HEK293 (cell line): ENCODE measurements around the gene SHC4.

Source experiments
- CTCF ChIA-PET: fragments of 350-600 bp; formaldehyde crosslinking; extraction: SDS; loops from one replicate; lab custom pipeline; 2021; ENCODE audit warnings: antibody characterized with exemption; lab: Yijun Ruan, JAX
- POLR2A ChIA-PET: fragments of 300-600 bp; formaldehyde crosslinking; extraction: SDS; loops from one replicate; lab custom pipeline; 2020; ENCODE audit warnings: antibody characterized with exemption, inconsistent platforms; lab: Yijun Ruan, JAX
- H3K27ac ChIP-seq: fragments of 200-500 bp; sonication (Bioruptor generic); 2 replicates; pipeline ENCODE4 v1.5.1; 2014; ENCODE audit warnings: low read depth, low read length, control low read depth, inconsistent platforms; ENCODE audit errors: extremely low read depth
- H3K36me3 ChIP-seq, 2 experiments: fragments of 200-500 bp in 1 of 2; sonication (Bioruptor generic) in 1 of 2; 1 replicate in 1 of 2; 2 replicates in 1 of 2; pipeline ENCODE4 v1.5.1; 2014 to 2017; ENCODE audit warnings: inconsistent platforms in 2 of 2, low read length in 2 of 2; ENCODE audit not compliant: control insufficient read depth in 2 of 2, insufficient read depth in 1 of 2
- H3K4me1 ChIP-seq: fragments of 200-500 bp; sonication (Bioruptor generic); 2 replicates; pipeline ENCODE4 v1.5.1; 2014; ENCODE audit warnings: mild to moderate bottlenecking, low read length, inconsistent platforms; ENCODE audit not compliant: control insufficient read depth, insufficient read depth
- H3K4me3 ChIP-seq: 2 replicates; pipeline ENCODE4 v1.5.1; 2011; ENCODE audit warnings: low read depth, mild to moderate bottlenecking, control low read depth, low read length, moderate library complexity
- H3K9me3 ChIP-seq: fragments of 200-500 bp; sonication (Bioruptor generic); 2 replicates; pipeline ENCODE4 v1.5.1; 2014; ENCODE audit warnings: low read depth, low read length, inconsistent platforms; ENCODE audit not compliant: control insufficient read depth, insufficient read depth
- ATF2 ChIP-seq: fragments of 450-650 bp; formaldehyde crosslinking; IDR thresholded peaks from 2 replicates; pipeline ENCODE4 v1.5.1; 2016; ENCODE audit warnings: missing biosample characterization, missing genetic modification characterization, low read depth
- BCL11B ChIP-seq: fragments of 450-650 bp; formaldehyde crosslinking; IDR thresholded peaks from 2 replicates; pipeline ENCODE4 v1.5.1; 2016; ENCODE audit warnings: low read depth, missing biosample characterization, missing genetic modification characterization
- GLI4 ChIP-seq: fragments of 450-650 bp; formaldehyde crosslinking; IDR thresholded peaks from 2 replicates; pipeline ENCODE4 v1.5.1; 2016; ENCODE audit warnings: missing biosample characterization, missing genetic modification characterization
- KLF7 ChIP-seq: fragments of 450-650 bp; formaldehyde crosslinking; IDR thresholded peaks from 2 replicates; pipeline ENCODE4 v1.5.1; 2016; ENCODE audit warnings: missing biosample characterization, missing genetic modification characterization, borderline replicate concordance
- OSR2 ChIP-seq: fragments of 450-650 bp; formaldehyde crosslinking; IDR thresholded peaks from 2 replicates; pipeline ENCODE4 v1.5.1; 2016; ENCODE audit warnings: missing biosample characterization, missing genetic modification characterization
- REST ChIP-seq: fragments of 450-650 bp; formaldehyde crosslinking; IDR thresholded peaks from 2 replicates; pipeline ENCODE4 v1.5.1; 2016; ENCODE audit warnings: missing biosample characterization, missing genetic modification characterization
- ZBTB20 ChIP-seq: fragments of 450-650 bp; formaldehyde crosslinking; IDR thresholded peaks from 2 replicates; pipeline ENCODE4 v1.5.1; 2016; ENCODE audit warnings: missing biosample characterization, missing genetic modification characterization
- ZBTB6 ChIP-seq: fragments of 450-650 bp; formaldehyde crosslinking; IDR thresholded peaks from 2 replicates; pipeline ENCODE4 v1.5.1; 2017; ENCODE audit warnings: missing biosample characterization, missing genetic modification characterization
- ZNF175 ChIP-seq: fragments of 450-650 bp; formaldehyde crosslinking; IDR thresholded peaks from 2 replicates; pipeline ENCODE4 v1.5.1; 2016; ENCODE audit warnings: missing biosample characterization, missing genetic modification characterization
- ZNF341 ChIP-seq: fragments of 450-650 bp; formaldehyde crosslinking; IDR thresholded peaks from 2 replicates; pipeline ENCODE4; 2016; ENCODE audit warnings: low read depth, missing biosample characterization, missing genetic modification characterization
- ZNF398 ChIP-seq: fragments of 450-650 bp; formaldehyde crosslinking; IDR thresholded peaks from 2 replicates; pipeline ENCODE4 v1.5.1; 2017; ENCODE audit warnings: missing biosample characterization, missing genetic modification characterization
- ZNF404 ChIP-seq: fragments of 450-650 bp; formaldehyde crosslinking; IDR thresholded peaks from 2 replicates; pipeline ENCODE4 v1.5.1; 2017; ENCODE audit warnings: missing biosample characterization, missing genetic modification characterization
- ZNF501 ChIP-seq: fragments of 450-650 bp; formaldehyde crosslinking; IDR thresholded peaks from 2 replicates; pipeline ENCODE4 v1.5.1; 2016; ENCODE audit warnings: missing biosample characterization, missing genetic modification characterization
- ZNF560 ChIP-seq: fragments of 450-650 bp; formaldehyde crosslinking; IDR thresholded peaks from 2 replicates; pipeline ENCODE4 v1.5.1; 2017; ENCODE audit warnings: missing biosample characterization, missing genetic modification characterization, borderline replicate concordance
- ZNF785 ChIP-seq: fragments of 450-650 bp; formaldehyde crosslinking; IDR thresholded peaks from 2 replicates; pipeline ENCODE4 v1.5.1; 2016; ENCODE audit warnings: missing biosample characterization, missing genetic modification characterization
- ZNF791 ChIP-seq: fragments of 450-650 bp; formaldehyde crosslinking; IDR thresholded peaks from 2 replicates; pipeline ENCODE4 v1.5.1; 2016; ENCODE audit warnings: missing biosample characterization, missing genetic modification characterization

SHC4 gene

GRCh38 chr15:48850648-48851047, 113.1 kb downstream of the SHC4 start (continued):
- TF ChIP-seq ATF2 (tag by site-specific recombination): no peak
- TF ChIP-seq ZNF175 (tag by site-specific recombination): no peak

GRCh38 chr15:48845123-48845522, 118.6 kb downstream of the SHC4 start:
- no peaks in the 10 kb centered on the region for H3K36me3 ChIP-seq
- TF ChIP-seq ZNF501: no peak
- TF ChIP-seq ZNF791 (tag by site-specific recombination): no peak
- no peak for TF ChIP-seq ZNF341 (tag by site-specific recombination)
- no peak for TF ChIP-seq ZBTB20 (tag by site-specific recombination)
- TF ChIP-seq REST (tag by site-specific recombination): no peak
- TF ChIP-seq ZNF785 (tag by site-specific recombination): no peak
- no peak for TF ChIP-seq ZNF398 (tag by site-specific recombination)
- no peak for TF ChIP-seq GLI4
- TF ChIP-seq KLF7 (tag by site-specific recombination): no peak
- H3K9me3 ChIP-seq: no peaks in the 10 kb centered on the region
- ChIA-PET CTCF (interaction anchor here (1.0 kb wide), 1 partner anchor 487 kb away, joined by 4 read pairs; no protein-coding TSS in a partner anchor), POLR2A (no interaction called here)
- H3K4me1 ChIP-seq: no peaks in the 10 kb centered on the region
- no peak overlapping the region for H3K4me3 ChIP-seq
- H3K27ac ChIP-seq: no peak overlapping the region

- POLR2A ChIA-PET: no interaction called here
- CTCF ChIA-PET: no interaction called here
Measured at GRCh38 chr15:48842501-48842900, 121.2 kb downstream of the SHC4 start.

More at GRCh38 chr15:48842501-48842900, 121.2 kb downstream of the SHC4 start:
- H3K9me3 ChIP-seq: no peaks in the 10 kb centered on the region
- no peak overlapping the region for H3K4me3 ChIP-seq
- no peaks in the 10 kb centered on the region for H3K36me3 ChIP-seq
- TF ChIP-seq ZNF404 (tag by site-specific recombination) (no peak), BCL11B (tag by site-specific recombination) (no peak), OSR2 (no peak), ZBTB6 (tag by site-specific recombination) (no peak), ZNF560 (tag by site-specific recombination) (no peak)
- no peaks in the 10 kb centered on the region for H3K4me1 ChIP-seq
- H3K27ac ChIP-seq: no peak overlapping the region
